Lower leg skin (tissue), 3 donors: ENCODE data around the gene PCSK6.

Experiments
- CTCF ChIP-seq, 3 donors: fragments of 450-650 bp; IDR thresholded peaks; one replicate each; pipeline ENCODE4 v1.5.1; 2016; ENCODE audit warnings: antibody characterized with exemption in 3 of 3, mild to moderate bottlenecking in 3 of 3, moderate library complexity in 2 of 3
- POLR2A ChIP-seq, 2 donors: fragments of 450-650 bp; IDR thresholded peaks; one replicate each; pipeline ENCODE4 v1.6.1; 2016 to 2017; ENCODE audit warnings: antibody characterized with exemption in 2 of 2, mild to moderate bottlenecking in 1 of 2, moderate library complexity in 1 of 2

GRCh38 chr15:101266034-101266433, 223.5 kb downstream of the PCSK6 start:
- TF ChIP-seq POLR2A (IDR thresholded peaks at IDR 0.05) (no peak), CTCF (IDR thresholded peaks at IDR 0.05) (no peak)
